ENCODE data around the gene ADAMTS3. TPM values are rescaled to one million over a fixed set of nuclear protein-coding genes. Genes with fewer than 3 reads are reported as not detected.

ADAMTS3 gene
- total and polyA plus RNA-seq, 2 donors (not counting 1 experiment from before 2014, with no cell fraction given) = not detected

DNA sequence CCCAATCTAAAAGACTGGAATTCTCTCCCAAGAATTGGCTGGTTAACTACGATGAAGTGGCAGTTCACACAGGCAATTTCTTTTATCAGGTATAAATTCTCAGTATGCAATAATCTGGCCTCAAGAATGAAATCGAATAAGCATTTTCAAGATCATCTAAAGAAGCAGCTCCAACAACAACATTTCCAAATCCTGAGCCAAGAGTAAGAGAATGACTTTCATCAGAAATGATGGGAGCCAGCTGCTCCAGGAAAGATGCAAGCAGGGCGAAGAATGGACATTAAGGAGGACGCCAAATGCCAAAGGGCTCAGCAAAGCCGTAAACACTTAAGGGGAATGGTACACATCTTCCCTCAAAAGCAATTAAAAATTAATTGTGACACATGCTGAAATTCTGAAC lies 12.0 kb downstream of the ADAMTS3 start:
- Histone ChIP-seq H3K79me2 (ENCODE audit: control insufficient read depth, insufficient read depth, low read length) (no peaks in the 10 kb centered on the region), H3K27ac (ENCODE audit: low read length in 2 of 2) (no peak overlapping the region), H3K4me1 (ENCODE audit: control insufficient read depth in 2 of 2, insufficient read depth in 2 of 2, low read length in 2 of 2) (no peaks in the 10 kb centered on the region), H3K36me3 (replicated peaks in 1 of 2; ENCODE audit: control extremely low read depth in 1 of 2, control insufficient read depth in 1 of 2, extremely low read depth in 1 of 2, insufficient read depth in 2 of 2, low read length in 1 of 2) (no peaks in the 10 kb centered on the region), H3K4me2 (replicated peaks; ENCODE audit: low read depth, low read length, poor library complexity, severe bottlenecking) (no peak overlapping the region), H3K4me3 (ENCODE audit: control extremely low read depth in 1 of 5, extremely low read depth in 1 of 5, insufficient read depth in 1 of 5, low read depth in 2 of 5, low read length in 4 of 5) (no peak overlapping the region), H3K27me3 (replicated peaks in 1 of 4; ENCODE audit: control extremely low read depth in 1 of 4, control insufficient read depth in 3 of 4, insufficient read depth in 4 of 4, low read length in 3 of 4) (peaks cover 0 to 2% (median 0%) of the 10 kb centered on the region in 4 experiments), H3K9ac (ENCODE audit: low read length) (no peak overlapping the region), H4K20me1 (ENCODE audit: control insufficient read depth, insufficient read depth, low read length, poor library complexity, severe bottlenecking) (no peaks in the 10 kb centered on the region), H3K9me3 (ENCODE audit: control extremely low read depth in 1 of 3, control insufficient read depth in 2 of 3, insufficient read depth in 1 of 3, low read length in 2 of 3) (no peaks in the 10 kb centered on the region), H2AFZ (ENCODE audit: insufficient read depth, low read depth, low read length, poor library complexity, severe bottlenecking) (no peak overlapping the region)
- Mint-ChIP-seq H3K4me1 (no peaks in the 10 kb centered on the region), H3K27ac (no peak overlapping the region), H3K27me3 (peaks cover 6% of the 10 kb centered on the region), H3K9me3 (ENCODE audit: insufficient read depth) (no peaks in the 10 kb centered on the region), H3K4me3 (no peak overlapping the region)
- TF ChIP-seq EZH2 (IDR thresholded peaks at IDR 0.05; ENCODE audit: borderline replicate concordance, insufficient read depth, low read depth, low read length, poor library complexity, severe bottlenecking) (no peak), CTCF (IDR thresholded peaks at IDR 0.05) (no peak)
- DNase-seq (no peak), ATAC-seq (ENCODE audit: low read depth) (no peak)
- ChIA-PET POLR2A (no interaction called here), CTCF (no interaction called here)
- intact Hi-C loops (cut with micrococcal nuclease) = no loop called here
- 80% methylated on average over 3 of the region's 5 CpGs for WGBS (ENCODE audit: insufficient coverage)

DNA sequence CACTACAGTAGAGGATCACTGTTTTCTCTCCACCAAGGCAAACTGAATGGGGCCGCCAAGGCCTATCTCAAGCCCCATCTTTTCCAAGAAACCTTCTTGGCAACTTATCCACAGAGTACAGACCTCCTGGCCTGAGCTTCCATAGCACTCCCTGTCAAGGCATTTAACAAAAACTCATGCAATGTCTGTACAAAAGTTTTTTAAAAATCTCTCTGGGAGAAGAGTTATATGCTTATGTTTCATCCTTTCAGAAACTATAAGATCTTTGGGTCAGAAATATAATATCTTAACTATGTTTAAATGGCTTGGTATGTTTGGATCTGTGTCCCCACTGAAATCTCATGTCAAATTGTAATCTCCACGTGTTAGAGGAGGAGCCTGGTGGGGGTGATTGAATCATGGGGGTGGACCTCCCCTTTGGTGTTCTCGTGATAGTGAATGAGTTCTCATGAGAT lies 13.6 kb downstream of the ADAMTS3 start:
- 100% methylated on average over 1 of the region's 3 CpGs for WGBS (ENCODE audit: insufficient coverage)
- H3K36me3 ChIP-seq (replicated peaks in 1 of 2; ENCODE audit: control extremely low read depth in 1 of 2, control insufficient read depth in 1 of 2, extremely low read depth in 1 of 2, insufficient read depth in 2 of 2, low read length in 1 of 2) = no peaks in the 10 kb centered on the region
- TF ChIP-seq CTCF (IDR thresholded peaks at IDR 0.05) (no peak), EZH2 (IDR thresholded peaks at IDR 0.05; ENCODE audit: borderline replicate concordance, insufficient read depth, low read depth, low read length, poor library complexity, severe bottlenecking) (no peak)
- H3K9me3 Mint-ChIP-seq (ENCODE audit: insufficient read depth) = no peaks in the 10 kb centered on the region
- POLR2A ChIA-PET = no interaction called here
- H3K4me1 Mint-ChIP-seq = no peaks in the 10 kb centered on the region
- H3K9me3 ChIP-seq (ENCODE audit: control extremely low read depth in 1 of 3, control insufficient read depth in 2 of 3, insufficient read depth in 1 of 3, low read length in 2 of 3) = no peaks in the 10 kb centered on the region
- no peak overlapping the region for H3K27ac Mint-ChIP-seq
- H3K4me3 Mint-ChIP-seq = no peak overlapping the region
- H3K4me2 ChIP-seq (replicated peaks; ENCODE audit: low read depth, low read length, poor library complexity, severe bottlenecking) = no peak overlapping the region
- intact Hi-C loops (cut with micrococcal nuclease) = no loop called here
- H3K27me3 ChIP-seq (replicated peaks in 1 of 4; ENCODE audit: control extremely low read depth in 1 of 4, control insufficient read depth in 3 of 4, insufficient read depth in 4 of 4, low read length in 3 of 4) = peaks cover 0 to 2% (median 0%) of the 10 kb centered on the region in 4 experiments
- H3K4me1 ChIP-seq (ENCODE audit: control insufficient read depth in 2 of 2, insufficient read depth in 2 of 2, low read length in 2 of 2) = no peaks in the 10 kb centered on the region
- no peak overlapping the region for H3K9ac ChIP-seq (ENCODE audit: low read length)
- ATAC-seq (ENCODE audit: low read depth) = no peak
- no peaks in the 10 kb centered on the region for H3K79me2 ChIP-seq (ENCODE audit: control insufficient read depth, insufficient read depth, low read length)
- peaks cover 6% of the 10 kb centered on the region for H3K27me3 Mint-ChIP-seq
- no peak overlapping the region for H3K4me3 ChIP-seq (ENCODE audit: control extremely low read depth in 1 of 5, extremely low read depth in 1 of 5, insufficient read depth in 1 of 5, low read depth in 2 of 5, low read length in 4 of 5)
- no peak overlapping the region for H3K27ac ChIP-seq (ENCODE audit: low read length in 2 of 2)
- CTCF ChIA-PET = no interaction called here
- DNase-seq = no peak
- no peaks in the 10 kb centered on the region for H4K20me1 ChIP-seq (ENCODE audit: control insufficient read depth, insufficient read depth, low read length, poor library complexity, severe bottlenecking)
- H2AFZ ChIP-seq (ENCODE audit: insufficient read depth, low read depth, low read length, poor library complexity, severe bottlenecking) = no peak overlapping the region
